Measurements from ENCODE around the gene USP32. TPM values are rescaled to one million over a fixed set of nuclear protein-coding genes. Genes with fewer than 3 reads are reported as not detected.
A peak's percentile ranks its signal among the peaks of the same experiment; 100 is the strongest.

USP32 gene
- total RNA-seq, 1 donor from 2014 or later = 40.8 TPM

- DNase-seq (ENCODE audit: low read depth, low spot score) = no peak
- no peak overlapping the region for H3K4me3 Mint-ChIP-seq
- peaks cover 26% of the 10 kb centered on the region for H3K4me1 Mint-ChIP-seq
- H3K9me3 Mint-ChIP-seq = no peaks in the 10 kb centered on the region
- TF ChIP-seq, protein P1, sequence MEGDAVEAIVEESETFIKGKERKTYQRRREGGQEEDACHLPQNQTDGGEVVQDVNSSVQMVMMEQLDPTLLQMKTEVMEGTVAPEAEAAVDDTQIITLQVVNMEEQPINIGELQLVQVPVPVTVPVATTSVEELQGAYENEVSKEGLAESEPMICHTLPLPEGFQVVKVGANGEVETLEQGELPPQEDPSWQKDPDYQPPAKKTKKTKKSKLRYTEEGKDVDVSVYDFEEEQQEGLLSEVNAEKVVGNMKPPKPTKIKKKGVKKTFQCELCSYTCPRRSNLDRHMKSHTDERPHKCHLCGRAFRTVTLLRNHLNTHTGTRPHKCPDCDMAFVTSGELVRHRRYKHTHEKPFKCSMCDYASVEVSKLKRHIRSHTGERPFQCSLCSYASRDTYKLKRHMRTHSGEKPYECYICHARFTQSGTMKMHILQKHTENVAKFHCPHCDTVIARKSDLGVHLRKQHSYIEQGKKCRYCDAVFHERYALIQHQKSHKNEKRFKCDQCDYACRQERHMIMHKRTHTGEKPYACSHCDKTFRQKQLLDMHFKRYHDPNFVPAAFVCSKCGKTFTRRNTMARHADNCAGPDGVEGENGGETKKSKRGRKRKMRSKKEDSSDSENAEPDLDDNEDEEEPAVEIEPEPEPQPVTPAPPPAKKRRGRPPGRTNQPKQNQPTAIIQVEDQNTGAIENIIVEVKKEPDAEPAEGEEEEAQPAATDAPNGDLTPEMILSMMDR (conservative IDR thresholded peaks at IDR 0.05) = no peak
- H3K27me3 Mint-ChIP-seq (ENCODE audit: low read depth) = peaks cover 100% of the 10 kb centered on the region
- H3K36me3 Mint-ChIP-seq (ENCODE audit: low read depth) = no peaks in the 10 kb centered on the region
- H3K27ac Mint-ChIP-seq (ENCODE audit: unreplicated experiment) = no peak overlapping the region
Observed at GRCh38 chr17:60148373-60148772, 243.6 kb downstream of the USP32 start.

DNA sequence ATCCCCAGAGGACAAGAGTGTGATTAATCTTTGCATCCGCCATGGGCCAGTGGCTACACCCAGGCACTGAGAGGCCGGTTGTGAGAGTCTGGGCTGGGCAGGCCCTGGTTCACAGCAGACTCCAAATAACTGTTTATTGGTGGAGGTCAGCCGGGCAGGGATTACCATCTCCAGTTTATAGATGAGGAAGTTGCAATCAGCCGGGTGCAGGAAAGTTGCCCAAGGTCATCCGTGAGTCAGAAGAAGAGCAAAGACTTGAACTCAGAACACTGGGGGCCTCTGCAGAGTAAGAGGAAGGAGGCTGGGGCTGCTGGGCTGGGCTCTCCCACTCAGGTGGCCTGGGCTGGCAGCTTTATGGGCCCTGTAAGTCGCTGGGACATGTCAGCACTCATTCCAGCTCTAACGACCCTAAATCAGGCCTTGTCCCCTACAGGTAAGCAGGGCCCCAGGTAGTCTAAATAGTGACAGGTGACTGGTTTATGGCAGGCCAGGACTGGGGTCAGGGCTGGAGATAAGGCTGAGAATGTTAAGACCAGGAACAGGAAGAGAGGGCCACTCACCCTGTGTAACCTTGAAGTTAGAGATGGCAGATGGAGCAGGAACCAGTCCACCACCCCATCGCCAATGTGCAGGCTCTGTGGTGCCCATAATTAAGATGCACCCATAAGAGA, 244.2 kb downstream of the USP32 start:
- TF ChIP-seq, protein P1 (conservative IDR thresholded peaks at IDR 0.05) = no peak
- H3K9me3 Mint-ChIP-seq = no peaks in the 10 kb centered on the region
- peaks cover 100% of the 10 kb centered on the region for H3K27me3 Mint-ChIP-seq (ENCODE audit: low read depth)
- no peak for DNase-seq (ENCODE audit: low read depth, low spot score)
- H3K27ac Mint-ChIP-seq (ENCODE audit: unreplicated experiment) = no peak overlapping the region
- no peaks in the 10 kb centered on the region for H3K36me3 Mint-ChIP-seq (ENCODE audit: low read depth)
- peaks cover 33% of the 10 kb centered on the region for H3K4me1 Mint-ChIP-seq
- no peak overlapping the region for H3K4me3 Mint-ChIP-seq

- Mint-ChIP-seq H3K9me3 (no peaks in the 10 kb centered on the region), H3K4me3 (peak overlapping the region; percentile 28), H3K36me3 (ENCODE audit: low read depth) (no peaks in the 10 kb centered on the region), H3K27me3 (ENCODE audit: low read depth) (peaks cover 100% of the 10 kb centered on the region), H3K27ac (ENCODE audit: unreplicated experiment) (no peak overlapping the region), H3K4me1 (peaks cover 46% of the 10 kb centered on the region)
- TF ChIP-seq, protein P1 (conservative IDR thresholded peaks at IDR 0.05) = no peak
- no peak for DNase-seq (ENCODE audit: low read depth, low spot score)
Observed at GRCh38 chr17:60146206-60146605, 245.7 kb downstream of the USP32 start.

DNA sequence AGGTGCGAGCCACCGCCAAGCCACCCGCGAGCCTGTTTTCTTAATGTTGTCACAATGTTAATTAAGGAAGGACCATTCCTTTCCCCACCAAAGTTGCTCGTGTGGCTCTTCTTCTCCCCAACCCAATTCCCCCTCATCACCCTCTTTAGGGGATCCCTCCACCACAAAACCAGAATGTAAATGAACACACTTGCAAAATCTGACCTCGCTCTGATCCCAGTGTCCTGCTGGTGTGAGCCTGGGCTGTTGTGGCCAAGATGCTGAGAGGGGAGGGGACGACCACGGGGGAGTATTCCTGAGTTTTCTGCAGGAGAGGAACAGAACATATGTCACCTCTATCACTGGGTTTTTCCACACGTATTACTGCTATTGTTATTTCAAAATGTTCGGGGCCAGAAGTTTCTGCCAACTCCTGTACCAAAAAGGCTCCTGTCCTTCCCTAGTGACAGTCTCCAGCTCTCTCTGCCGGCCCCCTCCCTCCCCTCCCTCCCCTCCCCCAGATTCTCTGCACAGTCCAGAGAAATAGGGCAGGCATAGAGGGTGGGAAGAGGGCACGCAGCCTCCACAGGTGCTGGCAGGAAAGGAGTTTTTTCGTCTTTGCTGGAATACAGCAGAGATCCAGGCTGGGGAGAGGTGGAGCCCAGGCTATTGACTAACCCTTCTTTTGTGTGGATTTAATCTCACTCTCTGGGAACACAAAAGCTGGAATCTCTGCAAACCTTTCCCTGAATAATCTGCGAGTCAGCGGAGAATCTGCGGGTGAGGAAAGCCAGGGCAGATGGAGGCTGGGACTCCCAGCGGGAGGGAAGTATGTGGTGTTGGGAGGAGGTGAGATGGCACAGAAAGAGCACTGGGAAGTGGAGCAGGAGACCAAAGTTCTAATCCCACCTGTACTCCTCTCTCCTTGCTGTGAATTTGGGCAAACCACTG, 246.7 kb downstream of the USP32 start:
- no peaks in the 10 kb centered on the region for H3K9me3 Mint-ChIP-seq
- DNase-seq (ENCODE audit: low read depth, low spot score) = no peak
- H3K4me1 Mint-ChIP-seq = peaks cover 51% of the 10 kb centered on the region
- TF ChIP-seq, protein P1 (conservative IDR thresholded peaks at IDR 0.05) = no peak
- no peak overlapping the region for H3K4me3 Mint-ChIP-seq
- H3K27me3 Mint-ChIP-seq (ENCODE audit: low read depth) = peaks cover 100% of the 10 kb centered on the region
- no peaks in the 10 kb centered on the region for H3K36me3 Mint-ChIP-seq (ENCODE audit: low read depth)
- H3K27ac Mint-ChIP-seq (ENCODE audit: unreplicated experiment) = no peak overlapping the region

GRCh38 chr17:60142872-60143499, 248.9 kb downstream of the USP32 start:
- Mint-ChIP-seq H3K36me3 (ENCODE audit: low read depth) (no peaks in the 10 kb centered on the region), H3K4me3 (peak overlapping the region; percentile 69), H3K4me1 (peaks cover 46% of the 10 kb centered on the region), H3K9me3 (no peaks in the 10 kb centered on the region), H3K27ac (ENCODE audit: unreplicated experiment) (no peak overlapping the region), H3K27me3 (ENCODE audit: low read depth) (peaks cover 99% of the 10 kb centered on the region)
- TF ChIP-seq, protein P1 (conservative IDR thresholded peaks at IDR 0.05) = peak; percentile 79
- DNase-seq (ENCODE audit: low read depth, low spot score) = peak; percentile 90
